HFFc6 (cell line): ENCODE measurements around the gene SLC43A2. TPM values are rescaled to one million over a fixed set of nuclear protein-coding genes. Genes with fewer than 3 reads are reported as not detected.

Source experiments
- DNase-seq: peaks from one replicate; pipeline ENCODE4 v3.0.0-alpha.2; 2018
- H3K27ac Mint-ChIP-seq: 2 replicates; pipeline ENCODE4 v1.8.0; 2020; ENCODE audit warnings: mild to moderate bottlenecking, mixed read lengths
- H3K27me3 Mint-ChIP-seq: 2 replicates; pipeline ENCODE4 v1.8.0; 2021; ENCODE audit warnings: mild to moderate bottlenecking, moderate library complexity, mixed read lengths; ENCODE audit not compliant: insufficient read depth
- H3K36me3 Mint-ChIP-seq: 2 replicates; pipeline ENCODE4 v1.8.0; 2021; ENCODE audit warnings: low read depth, mixed read lengths
- H3K4me1 Mint-ChIP-seq: 2 replicates; pipeline ENCODE4 v1.8.0; 2020; ENCODE audit warnings: low read depth, mixed read lengths
- H3K4me3 Mint-ChIP-seq: 2 replicates; pipeline ENCODE4 v1.8.0; 2020; ENCODE audit warnings: mild to moderate bottlenecking, moderate library complexity, mixed read lengths
- H3K9me3 Mint-ChIP-seq: 2 replicates; pipeline ENCODE4 v1.8.0; 2020; ENCODE audit warnings: mild to moderate bottlenecking, mixed read lengths
- CTCF ChIP-seq: fragments of 200-600 bp; sonication (generic); IDR thresholded peaks from 2 replicates; pipeline ENCODE4 v1.5.0; 2021; ENCODE audit warnings: antibody characterized with exemption, mild to moderate bottlenecking
- total RNA-seq, 6 experiments: library from RNA; stranded (reverse); fragmentation: NEBNext Ultra II Directional; extraction: Animal tissue kit (Norgen Biotek cat#: 25700); gene quantifications; 2 replicates in 1 of 6; 3 replicates in 5 of 6; pipeline ENCODE4 v1.2.3, GENCODE V29; 2021

The SLC43A2 gene
- total RNA-seq, 6 experiments from 2014 or later = 6.4 to 11.2 (median 6.9) TPM

GRCh38 chr17:1612400-1612799, 16.2 kb downstream of the SLC43A2 start:
- H3K9me3 Mint-ChIP-seq = no peaks in the 10 kb centered on the region
- TF ChIP-seq CTCF = no peak
- no peaks in the 10 kb centered on the region; the same call in 1 of the 2 replicates for H3K27me3 Mint-ChIP-seq
- no peaks in the 10 kb centered on the region for H3K36me3 Mint-ChIP-seq
- no peak for DNase-seq
- peaks cover 2% of the 10 kb centered on the region for H3K4me1 Mint-ChIP-seq
- no peak overlapping the region for H3K27ac Mint-ChIP-seq
- no peak overlapping the region for H3K4me3 Mint-ChIP-seq

GRCh38 chr17:1611715-1612114, 16.9 kb downstream of the SLC43A2 start:
- H3K27me3 Mint-ChIP-seq = no peaks in the 10 kb centered on the region; the same call in 1 of the 2 replicates
- H3K4me3 Mint-ChIP-seq = no peak overlapping the region
- no peak overlapping the region for H3K27ac Mint-ChIP-seq
- TF ChIP-seq CTCF = no peak
- no peak for DNase-seq
- H3K9me3 Mint-ChIP-seq = no peaks in the 10 kb centered on the region
- peaks cover 6% of the 10 kb centered on the region for H3K4me1 Mint-ChIP-seq
- H3K36me3 Mint-ChIP-seq = no peaks in the 10 kb centered on the region

GRCh38 chr17:1608676-1609075, 20.0 kb downstream of the SLC43A2 start:
- no peak for DNase-seq
- Mint-ChIP-seq H3K36me3 (no peaks in the 10 kb centered on the region), H3K4me1 (peaks cover 6% of the 10 kb centered on the region), H3K27me3 (peaks cover 1% of the 10 kb centered on the region), H3K27ac (no peak overlapping the region), H3K9me3 (no peaks in the 10 kb centered on the region), H3K4me3 (no peak overlapping the region)
- no peak for TF ChIP-seq CTCF

GRCh38 chr17:1607971-1608320, 20.7 kb downstream of the SLC43A2 start:
- Mint-ChIP-seq H3K27ac (no peak overlapping the region), H3K4me3 (no peak overlapping the region), H3K36me3 (no peaks in the 10 kb centered on the region), H3K9me3 (no peaks in the 10 kb centered on the region), H3K4me1 (peaks cover 6% of the 10 kb centered on the region), H3K27me3 (peaks cover 2% of the 10 kb centered on the region; the same call in 1 of the 2 replicates)
- no peak for DNase-seq
- no peak for TF ChIP-seq CTCF

GRCh38 chr17:1606352-1606985, 22.2 kb downstream of the SLC43A2 start:
- Mint-ChIP-seq H3K27me3 (peaks cover 3% of the 10 kb centered on the region; the same call in 1 of the 2 replicates), H3K36me3 (peaks cover 5% of the 10 kb centered on the region; the same call in 1 of the 2 replicates), H3K27ac (no peak overlapping the region), H3K4me3 (no peak overlapping the region), H3K9me3 (peaks cover 6% of the 10 kb centered on the region), H3K4me1 (peaks cover 6% of the 10 kb centered on the region)
- DNase-seq = no peak
- TF ChIP-seq CTCF = no peak
